ENCODE results near the gene FXYD6. TPM values are rescaled to one million over a fixed set of nuclear protein-coding genes. Genes with fewer than 3 reads are reported as not detected.
A peak's percentile ranks its signal among the peaks of the same experiment; 100 is the strongest.

The FXYD6 gene
- total and polyA plus RNA-seq, 9 of the 15 experiments (the other 6 are each of a cell fraction or from before 2014, with no cell fraction given) = 0.07 to 0.35 TPM; not detected in 7

DNA sequence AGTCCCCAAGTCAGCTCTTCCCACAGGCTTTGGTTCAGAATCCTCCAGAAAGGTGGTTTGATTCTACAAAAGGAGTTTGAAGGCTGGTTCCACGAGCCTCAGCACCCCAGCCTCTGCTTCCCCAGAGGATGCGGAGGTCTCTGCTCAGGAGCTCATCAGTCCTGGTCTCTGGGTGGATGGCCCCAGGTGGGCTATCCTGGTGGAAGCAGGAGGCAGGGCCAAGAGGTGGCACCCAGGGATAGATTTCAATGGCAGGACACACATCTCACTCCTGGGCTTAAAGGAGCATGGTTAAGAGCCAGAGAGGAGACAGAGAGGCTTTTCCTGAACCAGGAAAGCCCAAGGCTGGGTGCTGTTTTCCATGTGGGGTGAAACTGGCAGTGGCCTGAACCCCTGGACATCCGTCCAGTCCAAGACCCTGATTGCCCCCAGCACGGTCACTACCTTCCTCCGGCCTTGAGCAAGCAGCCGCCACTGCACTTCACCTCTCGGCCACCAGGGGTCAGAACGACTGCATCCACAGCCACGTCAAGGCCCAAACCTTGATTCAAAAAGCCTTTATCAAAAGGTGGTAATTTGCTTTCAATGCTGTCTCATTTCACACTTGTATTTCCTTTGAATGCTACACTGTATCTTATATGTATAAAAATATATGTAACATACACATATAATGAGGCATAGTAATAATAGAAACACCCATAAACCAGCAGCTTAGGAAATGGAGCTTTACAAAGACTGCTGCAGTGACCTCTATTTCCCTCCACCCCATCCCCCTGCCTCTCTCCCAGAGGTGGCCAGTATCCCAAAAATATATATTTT lies 32.6 kb downstream of the FXYD6 start:
- FAIRE-seq (peak; percentile 58), ATAC-seq (peak; percentile 94), DNase-seq (ENCODE audit: extremely low read depth in 1 of 4, low spot score in 3 of 4) (peak; percentile 70 to 79 (median 74))
- H3K9ac ChIP-seq (ENCODE audit: insufficient read depth in 1 of 2, low read depth in 2 of 2, low read length in 2 of 2) = no peak overlapping the region
- BruUV-seq (replicated peaks) = no TSS peak
- no peaks in the 10 kb centered on the region for H3K4me1 ChIP-seq (replicated peaks in 1 of 2; ENCODE audit: control insufficient read depth in 2 of 2, insufficient read depth in 2 of 2, low read length in 2 of 2)
- H3K27me3 ChIP-seq (ENCODE audit: control insufficient read depth in 2 of 2, insufficient read depth in 2 of 2, low read length in 2 of 2) = peaks cover 0 to 35% of the 10 kb centered on the region in 2 experiments; a peak in 3 of 5 replicates
- H2AFZ ChIP-seq (ENCODE audit: low read depth, low read length) = no peak overlapping the region
- H3K4me2 ChIP-seq (ENCODE audit: insufficient read depth, low read length) = no peak overlapping the region
- H3K36me3 ChIP-seq (ENCODE audit: control insufficient read depth, insufficient read depth, low read length) = no peaks in the 10 kb centered on the region
- no peak overlapping the region for H3K4me3 ChIP-seq
- no peaks in the 10 kb centered on the region for H3K9me1 ChIP-seq (ENCODE audit: control insufficient read depth, insufficient read depth, low read length)
- peaks cover 6% of the 10 kb centered on the region; the same call in 1 of the 2 replicates for H4K20me1 ChIP-seq (replicated peaks; ENCODE audit: control insufficient read depth, insufficient read depth, low read length)
- 13% methylated on average over 9 of the region's 9 CpGs for WGBS (ENCODE audit: insufficient coverage, low coverage, missing lambda C conversion rate)
- POLR2A ChIA-PET = interaction anchor here (0.6 to 1.3 kb wide), 2 partner anchors 107 to 252 kb away, joined by 3 to 5 read pairs; no protein-coding TSS in a partner anchor
- H3K9me3 ChIP-seq (replicated peaks; ENCODE audit: control insufficient read depth, insufficient read depth, low read depth, low read length) = no peaks in the 10 kb centered on the region
- CTCF ChIA-PET (ENCODE audit: low intra/inter-chr PET ratio) = interaction anchor here (0.5 to 3.7 kb wide), 7 partner anchors 60 to 447 kb away, joined by 3 to 34 read pairs (median 7); no protein-coding TSS in a partner anchor
- intact Hi-C loops (cut with micrococcal nuclease) = loop anchor here (1.0 kb wide), 3 partner anchors 60 to 209 kb away; no protein-coding TSS in a partner anchor
- no peaks in the 10 kb centered on the region for H3K79me2 ChIP-seq (ENCODE audit: control insufficient read depth, insufficient read depth, low read length)
- no peak overlapping the region for H3K27ac ChIP-seq (ENCODE audit: extremely low read depth, low read depth, low read length)
- in situ Hi-C loops (cut with MboI) = loop anchor here (10.0 kb wide), 1 partner anchor 101 kb away; no protein-coding TSS in a partner anchor
- peak; percentile 17; the same call in 1 of the 2 replicates for TF ChIP-seq ZNF24 (IDR thresholded peaks at IDR 0.05)
- TF ChIP-seq SMC3 (conservative IDR thresholded peaks at IDR 0.05; ENCODE audit: insufficient read depth, low read depth, low read length) = peak; percentile 97
- TF ChIP-seq, protein P1, sequence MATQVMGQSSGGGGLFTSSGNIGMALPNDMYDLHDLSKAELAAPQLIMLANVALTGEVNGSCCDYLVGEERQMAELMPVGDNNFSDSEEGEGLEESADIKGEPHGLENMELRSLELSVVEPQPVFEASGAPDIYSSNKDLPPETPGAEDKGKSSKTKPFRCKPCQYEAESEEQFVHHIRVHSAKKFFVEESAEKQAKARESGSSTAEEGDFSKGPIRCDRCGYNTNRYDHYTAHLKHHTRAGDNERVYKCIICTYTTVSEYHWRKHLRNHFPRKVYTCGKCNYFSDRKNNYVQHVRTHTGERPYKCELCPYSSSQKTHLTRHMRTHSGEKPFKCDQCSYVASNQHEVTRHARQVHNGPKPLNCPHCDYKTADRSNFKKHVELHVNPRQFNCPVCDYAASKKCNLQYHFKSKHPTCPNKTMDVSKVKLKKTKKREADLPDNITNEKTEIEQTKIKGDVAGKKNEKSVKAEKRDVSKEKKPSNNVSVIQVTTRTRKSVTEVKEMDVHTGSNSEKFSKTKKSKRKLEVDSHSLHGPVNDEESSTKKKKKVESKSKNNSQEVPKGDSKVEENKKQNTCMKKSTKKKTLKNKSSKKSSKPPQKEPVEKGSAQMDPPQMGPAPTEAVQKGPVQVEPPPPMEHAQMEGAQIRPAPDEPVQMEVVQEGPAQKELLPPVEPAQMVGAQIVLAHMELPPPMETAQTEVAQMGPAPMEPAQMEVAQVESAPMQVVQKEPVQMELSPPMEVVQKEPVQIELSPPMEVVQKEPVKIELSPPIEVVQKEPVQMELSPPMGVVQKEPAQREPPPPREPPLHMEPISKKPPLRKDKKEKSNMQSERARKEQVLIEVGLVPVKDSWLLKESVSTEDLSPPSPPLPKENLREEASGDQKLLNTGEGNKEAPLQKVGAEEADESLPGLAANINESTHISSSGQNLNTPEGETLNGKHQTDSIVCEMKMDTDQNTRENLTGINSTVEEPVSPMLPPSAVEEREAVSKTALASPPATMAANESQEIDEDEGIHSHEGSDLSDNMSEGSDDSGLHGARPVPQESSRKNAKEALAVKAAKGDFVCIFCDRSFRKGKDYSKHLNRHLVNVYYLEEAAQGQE (IDR thresholded peaks at IDR 0.05; ENCODE audit: borderline replicate concordance) = peak; percentile 89
- TF ChIP-seq, protein P1 (CRISPR knock-in tag; IDR thresholded peaks at IDR 0.05; ENCODE audit: low read depth) = no peak
- 0 out of 2 replicates have a peak, but pooled peaks have one; percentile 11 for TF ChIP-seq ATF7 (IDR thresholded peaks at IDR 0.05)
- TF ChIP-seq ZNF253 (CRISPR knock-in tag; conservative IDR thresholded peaks at IDR 0.05) = no peak
- TF ChIP-seq FOXK1 (CRISPR knock-in tag; IDR thresholded peaks at IDR 0.05; ENCODE audit: borderline replicate concordance) = no peak
- peak; percentile 77; the same call in 1 of the 2 replicates for TF ChIP-seq STAG1 (CRISPR knock-in tag; IDR thresholded peaks at IDR 0.05; ENCODE audit: borderline replicate concordance)
- TF ChIP-seq CREM (IDR thresholded peaks at IDR 0.05; ENCODE audit: low read depth) = peak; percentile 50; the same call in 1 of the 2 replicates
- TF ChIP-seq RCOR1 (IDR thresholded peaks at IDR 0.05; ENCODE audit: borderline replicate concordance in 1 of 2, low read depth in 2 of 2, low read length in 2 of 2) = 0 out of 4 replicates have a peak, but pooled peaks of 1 of the 2 experiments have one; percentile 46
- TF ChIP-seq, protein P2, sequence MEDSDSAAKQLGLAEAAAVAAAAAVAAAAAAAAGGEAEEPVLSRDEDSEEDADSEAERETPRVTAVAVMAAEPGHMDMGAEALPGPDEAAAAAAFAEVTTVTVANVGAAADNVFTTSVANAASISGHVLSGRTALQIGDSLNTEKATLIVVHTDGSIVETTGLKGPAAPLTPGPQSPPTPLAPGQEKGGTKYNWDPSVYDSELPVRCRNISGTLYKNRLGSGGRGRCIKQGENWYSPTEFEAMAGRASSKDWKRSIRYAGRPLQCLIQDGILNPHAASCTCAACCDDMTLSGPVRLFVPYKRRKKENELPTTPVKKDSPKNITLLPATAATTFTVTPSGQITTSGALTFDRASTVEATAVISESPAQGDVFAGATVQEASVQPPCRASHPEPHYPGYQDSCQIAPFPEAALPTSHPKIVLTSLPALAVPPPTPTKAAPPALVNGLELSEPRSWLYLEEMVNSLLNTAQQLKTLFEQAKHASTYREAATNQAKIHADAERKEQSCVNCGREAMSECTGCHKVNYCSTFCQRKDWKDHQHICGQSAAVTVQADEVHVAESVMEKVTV (CRISPR knock-in tag; IDR thresholded peaks at IDR 0.05) = peak; percentile 86
- 0 out of 2 replicates have a peak, but pooled peaks have one; percentile 31 for TF ChIP-seq CC2D1A (IDR thresholded peaks at IDR 0.05)

All from K562 (cell line).